HEK293 (cell line): ENCODE measurements around the gene AK3.

Source experiments
- GLI4 ChIP-seq: fragments of 450-650 bp; formaldehyde crosslinking; IDR thresholded peaks from 2 replicates; pipeline ENCODE4 v1.5.1; 2016; ENCODE audit warnings: missing biosample characterization, missing genetic modification characterization
- KLF10 ChIP-seq: fragments of 450-650 bp; IDR thresholded peaks from 2 replicates; pipeline ENCODE4 v1.5.1; 2018; ENCODE audit warnings: missing biosample characterization, mild to moderate bottlenecking, missing genetic modification characterization
- MZF1 ChIP-seq: fragments of 450-650 bp; formaldehyde crosslinking; IDR thresholded peaks from 2 replicates; pipeline ENCODE4 v1.5.1; 2017; ENCODE audit warnings: missing biosample characterization, missing genetic modification characterization, borderline replicate concordance
- SETDB1 ChIP-seq: IDR thresholded peaks from one replicate; pipeline ENCODE4 v1.6.1; 2017; ENCODE audit warnings: mild to moderate bottlenecking, low read length, moderate library complexity, mixed read lengths; ENCODE audit not compliant: insufficient read length
- TRIM28 ChIP-seq: IDR thresholded peaks from 2 replicates; pipeline ENCODE4 v1.6.1; 2011; ENCODE audit warnings: low read length, control low read depth, borderline replicate concordance
- YY1 ChIP-seq: fragments of 450-650 bp; formaldehyde crosslinking; IDR thresholded peaks from 2 replicates; pipeline ENCODE4 v1.5.1; 2018; ENCODE audit warnings: missing biosample characterization, missing genetic modification characterization
- ZBTB20 ChIP-seq: fragments of 450-650 bp; formaldehyde crosslinking; IDR thresholded peaks from 2 replicates; pipeline ENCODE4 v1.5.1; 2016; ENCODE audit warnings: missing biosample characterization, missing genetic modification characterization
- ZNF121 ChIP-seq: fragments of 450-650 bp; formaldehyde crosslinking; IDR thresholded peaks from 2 replicates; pipeline ENCODE4 v1.5.1; 2016; ENCODE audit warnings: missing biosample characterization, missing genetic modification characterization
- ZNF350 ChIP-seq: fragments of 450-650 bp; formaldehyde crosslinking; IDR thresholded peaks from 2 replicates; pipeline ENCODE4 v1.5.0; 2017; ENCODE audit warnings: missing biosample characterization, mild to moderate bottlenecking, missing genetic modification characterization
- ZNF596 ChIP-seq: fragments of 450-650 bp; IDR thresholded peaks from 2 replicates; pipeline ENCODE4 v1.5.0; 2018; ENCODE audit warnings: missing biosample characterization, mild to moderate bottlenecking, missing genetic modification characterization, moderate library complexity
- ZNF600 ChIP-seq: fragments of 450-650 bp; formaldehyde crosslinking; IDR thresholded peaks from 2 replicates; pipeline ENCODE4 v1.5.1; 2016; ENCODE audit warnings: missing biosample characterization, missing genetic modification characterization
- TF ChIP-seq, protein P1 (sequence below): fragments of 450-650 bp; formaldehyde crosslinking; IDR thresholded peaks from 2 replicates; pipeline ENCODE4 v1.5.1; 2016; ENCODE audit warnings: missing biosample characterization, missing genetic modification characterization
- TF ChIP-seq, protein P2 (sequence below): fragments of 450-650 bp; formaldehyde crosslinking; IDR thresholded peaks from 2 replicates; pipeline ENCODE4 v1.5.1; 2017; ENCODE audit warnings: missing biosample characterization, missing genetic modification characterization

DNA sequence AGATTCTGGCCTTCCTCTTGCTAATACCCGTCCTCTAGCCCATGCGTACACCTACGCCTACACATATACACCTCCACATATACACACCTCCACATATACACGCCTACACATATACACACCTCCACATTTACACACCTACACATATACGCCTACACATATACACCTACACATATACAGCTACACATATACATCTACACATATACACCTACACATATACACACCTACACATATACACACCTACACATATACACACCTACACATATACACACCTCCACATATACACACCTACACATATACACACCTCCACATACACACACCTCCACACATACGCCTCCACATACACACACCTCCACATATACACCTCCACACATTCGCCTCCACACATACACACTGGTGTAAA lies 27.2 kb downstream of the AK3 start:
- TF ChIP-seq SETDB1 = no peak
- TF ChIP-seq ZNF350 = no peak
- TF ChIP-seq YY1 (tag by site-specific recombination) = no peak
- no peak for TF ChIP-seq KLF10 (tag by site-specific recombination)
- no peak for TF ChIP-seq ZNF600 (tag by site-specific recombination)
- no peak for TF ChIP-seq GLI4
- no peak for TF ChIP-seq ZNF596 (tag by site-specific recombination)
- no peak for TF ChIP-seq ZBTB20
- TF ChIP-seq, protein P1, sequence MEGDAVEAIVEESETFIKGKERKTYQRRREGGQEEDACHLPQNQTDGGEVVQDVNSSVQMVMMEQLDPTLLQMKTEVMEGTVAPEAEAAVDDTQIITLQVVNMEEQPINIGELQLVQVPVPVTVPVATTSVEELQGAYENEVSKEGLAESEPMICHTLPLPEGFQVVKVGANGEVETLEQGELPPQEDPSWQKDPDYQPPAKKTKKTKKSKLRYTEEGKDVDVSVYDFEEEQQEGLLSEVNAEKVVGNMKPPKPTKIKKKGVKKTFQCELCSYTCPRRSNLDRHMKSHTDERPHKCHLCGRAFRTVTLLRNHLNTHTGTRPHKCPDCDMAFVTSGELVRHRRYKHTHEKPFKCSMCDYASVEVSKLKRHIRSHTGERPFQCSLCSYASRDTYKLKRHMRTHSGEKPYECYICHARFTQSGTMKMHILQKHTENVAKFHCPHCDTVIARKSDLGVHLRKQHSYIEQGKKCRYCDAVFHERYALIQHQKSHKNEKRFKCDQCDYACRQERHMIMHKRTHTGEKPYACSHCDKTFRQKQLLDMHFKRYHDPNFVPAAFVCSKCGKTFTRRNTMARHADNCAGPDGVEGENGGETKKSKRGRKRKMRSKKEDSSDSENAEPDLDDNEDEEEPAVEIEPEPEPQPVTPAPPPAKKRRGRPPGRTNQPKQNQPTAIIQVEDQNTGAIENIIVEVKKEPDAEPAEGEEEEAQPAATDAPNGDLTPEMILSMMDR (tag by site-specific recombination) = no peak
- no peak for TF ChIP-seq TRIM28
- TF ChIP-seq ZNF121 = no peak
- TF ChIP-seq, protein P2, sequence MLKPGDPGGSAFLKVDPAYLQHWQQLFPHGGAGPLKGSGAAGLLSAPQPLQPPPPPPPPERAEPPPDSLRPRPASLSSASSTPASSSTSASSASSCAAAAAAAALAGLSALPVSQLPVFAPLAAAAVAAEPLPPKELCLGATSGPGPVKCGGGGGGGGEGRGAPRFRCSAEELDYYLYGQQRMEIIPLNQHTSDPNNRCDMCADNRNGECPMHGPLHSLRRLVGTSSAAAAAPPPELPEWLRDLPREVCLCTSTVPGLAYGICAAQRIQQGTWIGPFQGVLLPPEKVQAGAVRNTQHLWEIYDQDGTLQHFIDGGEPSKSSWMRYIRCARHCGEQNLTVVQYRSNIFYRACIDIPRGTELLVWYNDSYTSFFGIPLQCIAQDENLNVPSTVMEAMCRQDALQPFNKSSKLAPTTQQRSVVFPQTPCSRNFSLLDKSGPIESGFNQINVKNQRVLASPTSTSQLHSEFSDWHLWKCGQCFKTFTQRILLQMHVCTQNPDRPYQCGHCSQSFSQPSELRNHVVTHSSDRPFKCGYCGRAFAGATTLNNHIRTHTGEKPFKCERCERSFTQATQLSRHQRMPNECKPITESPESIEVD (tag by site-specific recombination) = no peak
- TF ChIP-seq MZF1 (tag by site-specific recombination) = no peak
